HG03432 (cell line): ENCODE measurements around the gene CACNA2D4.

Source experiments
- ATAC-seq: cut with Tn5 transposase; IDR thresholded peaks from one replicate; pipeline ENCODE4 v1.9.1; 2021; ENCODE audit warnings: mild to moderate bottlenecking, moderate library complexity; ENCODE audit not compliant: unreplicated experiment

The CACNA2D4 gene

GRCh38 chr12:1847411-1847810 lies 71.0 kb downstream of the CACNA2D4 start:
- ATAC-seq, result no peak

GRCh38 chr12:1846421-1847405 lies 71.7 kb downstream of the CACNA2D4 start:
- no peak for ATAC-seq

- no peak for ATAC-seq
Measured at GRCh38 chr12:1845886-1846285, 72.6 kb downstream of the CACNA2D4 start.

GRCh38 chr12:1845427-1845826 lies 73.0 kb downstream of the CACNA2D4 start:
- ATAC-seq, result no peak

- no peak for ATAC-seq
Measured at GRCh38 chr12:1844661-1845409, 73.6 kb downstream of the CACNA2D4 start.

- ATAC-seq, result no peak
Measured at GRCh38 chr12:1844223-1844622, 74.2 kb downstream of the CACNA2D4 start.

- no peak for ATAC-seq
Measured at GRCh38 chr12:1843641-1844005, 74.8 kb downstream of the CACNA2D4 start.

- ATAC-seq, result no peak
Measured at GRCh38 chr12:1842905-1843640, 75.4 kb downstream of the CACNA2D4 start.

- no peak for ATAC-seq
Measured at GRCh38 chr12:1842183-1842904, 76.1 kb downstream of the CACNA2D4 start.

GRCh38 chr12:1841586-1842182 lies 76.8 kb downstream of the CACNA2D4 start:
- no peak for ATAC-seq

GRCh38 chr12:1840981-1841425 lies 77.4 kb downstream of the CACNA2D4 start:
- ATAC-seq, result no peak

- ATAC-seq, result no peak
Measured at GRCh38 chr12:1839956-1840951, 78.2 kb downstream of the CACNA2D4 start.

- no peak for ATAC-seq
Measured at GRCh38 chr12:1839464-1839863, 79.0 kb downstream of the CACNA2D4 start.

GRCh38 chr12:1838994-1839365 lies 79.5 kb downstream of the CACNA2D4 start:
- ATAC-seq, result no peak

- no peak for ATAC-seq
Measured at GRCh38 chr12:1838205-1838993, 80.1 kb downstream of the CACNA2D4 start.

GRCh38 chr12:1837541-1838204 lies 80.8 kb downstream of the CACNA2D4 start:
- no peak for ATAC-seq

GRCh38 chr12:1836854-1837421 lies 81.5 kb downstream of the CACNA2D4 start:
- no peak for ATAC-seq
